ENCODE results near the gene TSFM.
"Not testable (repeated sequence)": the region's sequence is repeated elsewhere in the genome, so short reads cannot be mapped to it uniquely, and the experiment has no call there.

The TSFM gene

DNA sequence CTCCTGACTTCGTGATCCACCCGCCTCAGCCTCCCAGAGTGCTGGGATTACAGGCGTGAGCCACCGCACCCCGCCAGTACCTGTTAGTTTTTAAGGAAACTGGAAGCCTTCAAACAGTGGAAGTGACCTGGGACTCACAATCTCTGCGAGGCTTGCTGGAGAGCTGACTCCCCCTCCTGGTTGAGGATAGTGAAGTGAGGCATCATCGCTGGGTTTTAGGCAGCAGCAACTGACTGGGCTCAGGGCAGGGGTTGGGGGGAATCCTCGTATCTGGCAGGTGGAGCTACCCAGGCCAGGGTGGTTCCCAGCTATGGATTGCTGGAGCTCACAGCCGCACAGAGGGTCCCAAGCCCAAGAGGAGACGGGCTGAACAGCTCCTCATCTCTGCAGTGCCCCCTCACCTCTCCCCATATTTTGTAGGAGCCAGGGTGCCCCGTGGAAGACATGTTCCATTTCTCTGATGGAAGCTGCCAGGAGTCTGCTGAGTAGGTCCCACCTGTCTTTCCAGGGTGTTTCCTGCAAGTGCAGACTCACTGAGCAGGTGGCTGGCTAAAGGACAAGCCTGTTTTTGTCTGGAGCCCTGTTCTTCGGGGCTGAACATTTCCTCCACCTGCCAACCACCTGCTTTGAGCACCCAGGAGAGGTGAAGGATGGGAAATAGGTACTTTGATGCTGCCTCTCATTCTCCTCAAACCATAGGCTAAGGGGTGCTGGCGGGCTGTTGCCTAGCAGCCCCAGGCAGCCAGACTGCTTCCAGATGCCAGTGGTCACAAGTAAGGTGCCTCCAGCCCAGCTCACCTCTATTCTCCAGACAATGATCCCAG, 32.8 kb downstream of the TSFM start:
- DNase-seq (ENCODE audit: low spot score): no peak

DNA sequence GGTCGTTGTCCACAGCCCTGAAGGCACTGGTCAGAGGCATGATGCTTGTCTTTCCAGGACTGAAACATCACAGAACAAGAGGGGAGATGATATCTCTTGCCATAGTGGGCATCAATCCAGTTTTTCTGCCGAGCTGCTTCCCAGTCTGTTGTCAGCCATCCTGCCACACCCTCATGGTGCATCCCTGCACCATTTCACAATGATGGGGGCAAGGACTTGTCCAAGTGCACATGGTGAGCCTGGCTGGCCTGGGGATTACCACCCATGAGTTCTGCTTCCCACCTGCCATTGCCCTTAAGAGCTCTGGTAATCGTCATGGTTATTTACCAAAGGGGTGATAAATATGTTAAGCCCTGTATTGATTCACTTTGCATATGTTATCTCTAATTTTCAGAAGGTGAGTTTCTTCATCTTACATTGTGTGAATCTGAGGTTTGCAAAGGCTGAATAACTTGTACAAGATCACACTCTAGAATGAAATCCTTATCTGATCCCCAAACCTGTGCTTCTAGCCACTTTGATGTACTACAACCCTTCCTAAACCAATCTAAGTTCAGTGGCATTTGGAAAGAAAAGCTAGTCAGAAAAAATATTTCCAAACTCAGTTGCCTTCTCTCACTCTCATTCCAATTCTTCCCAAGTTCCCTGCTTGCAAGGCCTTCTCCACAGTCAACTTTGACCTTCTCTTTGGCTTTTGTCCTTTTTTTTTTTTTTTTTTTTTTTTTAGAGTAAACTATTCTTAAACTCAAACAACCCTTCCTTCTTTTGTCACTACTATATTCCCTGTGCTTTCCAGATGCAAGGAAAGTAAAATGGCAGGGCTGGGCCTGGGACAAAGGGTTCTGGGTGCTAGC, 33.6 kb downstream of the TSFM start:
- no peak for DNase-seq (ENCODE audit: low spot score)

DNA sequence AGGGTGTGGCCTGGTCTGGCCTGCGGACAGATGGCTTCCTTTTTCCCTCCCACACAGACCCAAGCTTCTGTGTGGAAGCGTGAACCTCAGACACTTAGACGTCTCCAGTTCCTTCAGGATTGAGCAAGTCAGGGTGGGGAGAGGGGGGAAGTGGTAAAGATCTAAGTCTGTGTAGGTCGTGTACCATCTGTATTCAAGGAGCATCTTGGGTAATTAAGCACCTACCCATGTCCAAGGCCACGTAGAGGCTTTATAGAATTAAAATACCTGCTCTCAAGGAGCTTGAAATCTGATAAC, 34.2 kb downstream of the TSFM start:
- DNase-seq (ENCODE audit: low spot score): no peak

DNA sequence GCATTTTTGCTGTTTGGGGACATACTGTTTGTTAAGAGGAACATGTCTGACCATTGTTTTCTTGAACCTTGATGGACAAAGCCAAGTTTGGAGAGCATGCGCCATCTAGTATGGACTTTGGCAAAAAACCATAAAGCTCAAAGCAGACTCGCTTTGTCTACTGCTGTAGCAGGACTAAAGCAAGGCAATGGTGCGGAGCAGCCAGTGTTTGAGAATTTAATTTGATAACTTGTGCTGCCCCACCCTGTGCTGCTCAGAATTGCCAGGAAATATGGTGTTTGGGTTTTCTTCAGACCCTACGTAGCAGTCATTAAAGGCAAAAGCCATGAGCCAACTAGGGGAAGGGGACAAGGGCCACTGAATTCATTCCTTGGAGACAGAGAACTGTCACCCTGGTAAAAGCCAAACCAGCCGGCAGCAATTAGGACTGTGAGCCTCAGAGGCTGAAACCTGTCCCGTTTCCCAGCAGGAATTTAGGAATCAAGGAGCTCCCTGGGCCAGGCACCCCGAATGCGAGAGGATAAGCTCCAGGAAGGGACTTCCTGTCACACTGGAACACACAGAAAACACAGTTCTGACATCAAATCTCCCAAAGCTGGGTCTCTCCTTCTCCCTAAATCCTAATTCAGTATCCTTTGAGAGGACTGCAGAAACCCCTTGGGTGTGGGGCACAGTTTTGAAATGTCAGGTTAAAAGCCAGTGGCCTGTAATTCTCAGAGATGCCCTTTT, 34.8 kb downstream of the TSFM start:
- DNase-seq (ENCODE audit: low spot score): no peak

DNA sequence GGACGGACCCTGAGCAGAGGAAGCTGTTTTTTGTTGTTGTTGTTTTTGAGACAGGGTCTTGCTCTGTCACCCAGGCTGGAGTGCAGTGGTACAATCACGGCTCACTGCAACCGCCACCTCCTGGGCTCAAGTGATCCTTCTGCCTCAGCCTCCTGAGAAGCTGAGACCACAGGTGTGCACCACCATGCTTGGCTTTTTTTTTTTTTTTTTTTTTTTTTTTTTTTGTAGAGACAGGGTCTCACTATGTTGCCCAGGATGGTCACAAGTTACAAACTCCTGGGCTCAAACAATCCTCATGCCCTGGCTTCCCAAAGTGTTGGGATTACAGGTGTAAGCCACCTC, 35.4 kb downstream of the TSFM start:
- not testable (repeated sequence) for DNase-seq (ENCODE audit: low spot score)

DNA sequence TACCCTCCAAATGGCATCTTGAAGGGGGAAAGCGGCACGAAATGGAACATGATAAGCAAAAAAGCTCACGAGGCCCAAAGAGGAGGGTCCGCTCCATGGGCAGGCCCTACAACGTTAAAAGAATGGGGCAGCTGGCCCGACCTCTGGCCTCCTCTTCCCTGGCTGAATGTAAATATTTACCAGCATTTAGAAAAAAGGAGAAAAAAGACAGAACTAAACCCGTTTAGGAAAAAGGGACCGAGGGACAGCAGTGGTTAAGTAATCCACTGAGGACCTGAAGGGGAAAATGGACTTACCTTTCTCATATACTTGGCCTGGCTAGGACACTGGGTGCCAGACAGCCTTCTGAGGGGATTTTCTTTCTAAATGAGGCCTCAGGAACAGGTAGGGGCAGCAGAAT, 37.5 kb downstream of the TSFM start:
- not testable (repeated sequence) for DNase-seq (ENCODE audit: low spot score)

DNA sequence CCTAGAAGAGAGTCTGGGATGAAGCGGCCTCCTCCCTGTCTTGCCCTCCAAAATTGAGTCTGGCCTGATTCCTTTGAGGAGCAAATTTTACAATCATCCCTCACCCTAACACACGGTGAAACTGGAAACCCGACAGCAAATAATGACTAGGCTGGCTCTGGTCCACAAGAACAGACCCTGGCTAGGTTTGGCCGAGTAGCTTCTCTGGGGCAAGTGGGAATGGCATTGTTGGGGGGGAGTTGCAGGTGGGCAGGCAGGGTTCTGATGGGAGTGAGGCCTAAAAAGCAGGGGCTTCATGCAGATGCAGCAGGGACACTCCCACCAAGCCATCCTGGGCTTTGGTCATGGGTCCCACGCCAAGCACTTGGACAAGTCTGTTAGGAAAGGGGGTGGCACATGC, 38.4 kb downstream of the TSFM start:
- DNase-seq (ENCODE audit: low spot score): not testable (repeated sequence)

DNA sequence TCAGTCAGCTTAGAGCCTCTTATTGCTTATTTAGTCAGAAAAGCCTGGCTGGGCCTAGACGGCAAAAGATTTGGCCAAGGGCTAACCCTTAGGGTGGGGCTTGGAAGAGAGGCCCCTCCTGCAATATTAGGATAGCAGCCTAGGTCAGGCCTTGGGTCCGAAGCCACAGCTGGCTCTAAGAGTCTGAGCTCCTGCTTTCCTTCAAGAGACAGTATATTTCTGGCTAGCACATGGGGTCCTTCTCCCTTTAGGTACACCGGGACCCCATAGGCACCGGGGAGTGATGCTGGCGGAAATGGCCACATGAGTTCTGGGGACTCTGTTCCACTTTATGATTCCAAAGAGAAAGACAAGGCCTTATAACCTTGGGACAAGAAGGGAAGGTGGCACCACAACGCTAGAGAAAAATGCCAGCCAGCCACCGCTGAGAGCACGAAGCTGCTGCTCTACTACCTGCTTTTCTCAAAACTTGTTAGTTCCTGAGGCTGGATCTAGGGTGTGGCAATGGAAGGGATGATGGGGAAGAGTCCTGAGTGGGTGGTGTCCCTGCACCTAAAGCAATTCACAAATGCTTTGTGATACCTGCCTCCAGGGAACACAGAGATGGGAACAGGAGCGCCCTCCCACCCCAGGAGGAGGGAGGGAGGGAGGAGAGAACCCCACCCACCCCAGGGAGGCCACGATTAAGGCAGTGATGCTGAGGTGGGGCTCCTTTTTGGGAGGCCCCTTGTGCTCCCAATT, 39.1 kb downstream of the TSFM start:
- DNase-seq (ENCODE audit: low spot score): no peak

DNA sequence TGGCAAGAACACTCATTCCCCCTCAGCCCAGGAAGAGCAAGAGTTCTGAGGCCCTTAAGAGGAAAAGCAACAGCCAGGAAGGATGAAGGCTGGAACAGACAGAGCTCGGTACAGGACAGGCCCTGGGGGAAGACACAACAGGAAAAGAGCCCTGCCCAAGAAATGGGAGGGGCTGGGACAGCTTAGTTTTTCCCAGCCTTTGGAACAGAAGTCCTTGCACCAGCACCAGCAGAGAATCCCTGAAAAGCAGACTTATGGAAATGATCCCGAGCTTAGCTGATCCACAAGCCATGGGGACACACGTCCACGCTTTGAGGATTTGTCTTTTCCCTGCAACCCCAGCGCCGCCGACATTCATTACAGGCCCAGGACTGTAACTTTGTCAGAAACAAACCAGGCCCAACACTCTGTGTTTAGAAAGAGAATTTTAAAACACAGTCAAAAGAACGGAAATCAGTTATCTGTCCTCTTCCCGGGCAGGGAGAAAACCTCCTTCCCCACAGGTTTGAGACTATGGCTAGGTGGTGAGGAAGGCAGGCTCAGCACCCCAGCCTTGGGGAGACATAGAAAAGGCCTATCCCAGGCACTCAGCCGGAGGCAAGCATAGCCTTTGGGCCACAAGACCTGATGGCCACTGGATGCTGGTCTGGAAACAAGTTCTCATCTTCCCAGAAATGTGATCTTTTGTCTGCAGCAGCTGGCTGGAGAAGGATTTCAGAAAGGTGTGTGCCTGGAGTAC, 40.0 kb downstream of the TSFM start:
- DNase-seq (ENCODE audit: low spot score): no peak

DNA sequence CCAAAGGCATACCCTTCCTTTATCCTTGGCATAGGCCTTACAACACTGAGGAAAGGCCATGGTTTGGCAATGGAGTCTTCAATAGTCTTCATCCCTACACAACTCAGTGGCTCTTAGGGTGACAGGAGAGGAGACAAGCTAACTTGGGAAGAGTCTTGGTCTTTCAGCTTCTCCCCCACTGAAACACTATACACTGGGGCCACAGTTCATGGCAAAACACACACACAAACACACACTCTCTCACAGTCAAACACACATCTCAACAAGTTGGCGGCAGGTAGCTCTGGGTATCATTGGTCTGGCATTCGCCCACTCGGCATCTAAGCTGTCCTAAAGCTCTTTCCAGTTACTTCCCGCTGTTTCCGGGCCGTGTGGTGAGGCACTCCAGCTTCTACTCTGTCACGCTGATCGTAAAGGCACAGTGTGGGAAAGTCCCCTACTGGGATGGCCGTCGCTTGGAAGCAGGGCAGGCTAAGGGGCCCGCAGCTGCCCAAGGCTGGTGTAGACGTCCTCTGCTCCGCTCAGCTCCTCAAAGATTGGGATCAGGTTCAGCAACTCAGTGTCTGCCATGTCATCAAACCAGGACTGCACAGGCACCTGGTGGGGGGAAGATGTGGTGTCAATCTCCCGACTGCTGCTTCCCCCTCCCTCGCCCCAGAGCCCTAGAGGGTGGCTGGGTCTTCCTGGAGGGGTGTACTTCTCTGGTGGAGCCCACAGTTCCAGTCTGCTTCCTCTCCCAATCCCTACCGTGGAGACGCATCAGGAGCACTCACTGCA, 40.7 kb downstream of the TSFM start:
- no peak for DNase-seq (ENCODE audit: low spot score)

DNA sequence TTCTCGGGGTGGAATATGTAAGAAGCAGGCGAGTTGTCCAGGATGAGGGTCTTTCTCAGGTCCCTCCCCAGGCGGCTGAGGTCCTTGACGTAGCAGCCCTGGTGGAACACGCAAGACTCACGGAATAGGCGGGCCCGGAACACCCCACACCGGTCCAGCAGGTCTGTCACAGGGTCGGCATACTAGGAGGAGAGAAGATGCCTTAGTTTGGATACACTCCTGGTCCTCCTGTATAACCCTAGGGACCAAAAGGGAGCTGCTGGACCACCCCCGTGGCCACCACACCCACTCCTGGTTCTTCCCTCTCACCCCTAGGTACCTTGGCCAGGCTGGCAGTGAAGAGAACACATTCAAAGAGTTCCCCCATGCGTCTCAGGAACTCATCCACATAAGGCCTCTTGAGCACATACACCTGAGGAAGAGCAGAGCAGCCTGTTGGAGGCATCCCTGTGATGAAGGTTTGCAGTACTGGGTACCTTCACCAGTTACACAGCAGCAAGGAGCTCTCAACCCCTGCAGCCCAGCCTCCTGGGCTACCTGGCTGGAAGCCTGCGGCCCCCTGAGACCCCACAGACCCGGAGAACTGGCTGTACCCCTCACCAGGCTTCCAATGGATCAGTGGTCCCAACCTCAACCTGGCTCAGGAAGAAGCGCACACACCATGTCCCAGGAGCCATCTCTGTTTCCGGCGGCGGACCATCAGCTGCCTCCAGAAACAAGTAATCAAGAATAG, 41.5 kb downstream of the TSFM start:
- DNase-seq (ENCODE audit: low spot score): no peak

DNA sequence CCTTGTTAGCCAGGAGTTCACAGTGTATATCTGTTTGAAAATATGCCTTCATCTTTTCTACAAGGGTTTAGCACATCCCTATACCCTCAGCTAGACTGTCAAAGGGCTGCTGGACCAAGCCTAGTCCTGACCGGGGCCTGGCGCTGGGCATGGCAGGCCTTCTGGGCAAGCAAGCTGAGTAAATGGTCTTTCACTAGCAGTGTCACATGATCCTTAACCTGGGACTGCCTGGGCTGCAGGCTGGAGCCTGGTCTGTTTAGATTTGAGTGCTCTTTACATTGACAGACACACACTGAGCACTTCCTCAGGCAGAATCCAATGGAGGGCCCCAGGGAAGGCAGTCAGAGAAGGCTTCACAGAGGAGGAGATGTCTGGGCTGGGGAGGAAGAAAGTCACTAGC, 42.9 kb downstream of the TSFM start:
- DNase-seq (ENCODE audit: low spot score): no peak

DNA sequence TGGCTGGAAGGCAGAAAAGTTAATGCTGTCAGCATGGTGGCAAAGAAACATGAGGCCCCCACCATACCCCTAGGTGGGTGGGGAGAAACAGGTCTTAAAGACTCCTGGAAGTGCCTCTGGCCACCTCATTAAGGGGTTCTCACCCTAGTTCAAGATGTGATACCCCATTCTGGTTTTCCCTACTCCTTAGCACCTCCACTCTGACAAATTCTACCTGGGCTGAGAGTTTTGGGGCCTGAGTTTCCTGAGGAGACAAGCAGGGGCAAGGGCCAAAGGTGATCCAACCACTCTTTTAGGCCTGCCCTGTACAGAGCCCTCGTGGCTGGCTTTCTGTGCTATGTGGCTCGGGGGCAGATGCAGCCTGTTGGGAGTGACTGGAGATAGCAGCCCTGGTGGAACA, 43.8 kb downstream of the TSFM start:
- no peak for DNase-seq (ENCODE audit: low spot score)

DNA sequence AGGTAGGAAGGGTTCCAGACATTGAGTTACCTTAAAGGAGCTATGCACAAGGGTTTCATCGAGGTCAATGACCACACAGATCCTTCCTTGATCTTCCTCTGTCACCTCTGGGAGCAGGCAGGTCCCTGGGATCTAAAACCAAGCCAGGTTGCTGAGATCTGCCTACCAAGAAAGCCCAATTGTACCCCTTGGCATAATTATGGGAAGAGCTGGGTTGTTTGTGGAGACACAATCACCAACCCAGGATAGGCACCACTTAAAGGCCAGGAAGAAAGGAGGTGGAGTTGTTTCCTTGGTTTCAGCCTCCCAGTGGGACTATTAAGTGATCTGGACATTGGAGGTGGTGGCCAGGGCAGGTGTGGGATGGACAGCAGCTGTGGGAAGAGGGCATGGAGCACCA, 44.4 kb downstream of the TSFM start:
- DNase-seq (ENCODE audit: low spot score): no peak

DNA sequence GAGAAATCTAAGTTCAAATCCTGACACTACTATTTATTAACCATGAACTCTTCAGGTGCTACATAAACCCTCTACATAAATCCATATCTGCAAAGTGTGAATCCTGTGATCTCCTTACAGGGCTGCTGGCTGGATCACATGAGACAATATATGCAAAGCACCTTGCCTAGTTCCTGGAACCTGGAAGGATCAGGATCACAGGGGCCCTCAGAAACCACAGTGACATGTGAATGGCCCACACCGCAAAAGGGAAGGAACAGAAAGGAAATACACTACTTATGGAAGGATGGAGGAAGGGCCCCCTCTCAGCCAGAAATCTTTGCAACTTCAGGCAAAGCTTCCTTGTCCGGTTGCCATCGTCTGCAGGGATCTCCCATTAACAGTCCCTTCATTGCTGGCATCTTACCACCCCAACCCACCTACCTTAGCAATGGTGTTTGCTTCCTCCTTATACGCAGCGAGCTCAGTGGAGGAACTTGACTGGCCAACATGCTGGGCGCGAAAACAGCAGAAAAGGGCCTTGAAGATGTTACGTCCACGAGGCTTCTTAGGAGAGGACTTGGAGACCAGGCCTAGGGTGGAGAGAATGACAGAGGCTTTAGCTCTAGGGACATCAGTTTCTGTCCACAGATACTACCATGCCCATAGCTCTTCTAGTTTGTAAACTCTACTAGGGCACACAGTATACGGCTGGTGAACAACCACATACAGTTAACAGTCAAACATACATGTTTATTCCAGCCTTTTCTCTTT, 46.6 kb downstream of the TSFM start:
- no peak for DNase-seq (ENCODE audit: low spot score)

DNA sequence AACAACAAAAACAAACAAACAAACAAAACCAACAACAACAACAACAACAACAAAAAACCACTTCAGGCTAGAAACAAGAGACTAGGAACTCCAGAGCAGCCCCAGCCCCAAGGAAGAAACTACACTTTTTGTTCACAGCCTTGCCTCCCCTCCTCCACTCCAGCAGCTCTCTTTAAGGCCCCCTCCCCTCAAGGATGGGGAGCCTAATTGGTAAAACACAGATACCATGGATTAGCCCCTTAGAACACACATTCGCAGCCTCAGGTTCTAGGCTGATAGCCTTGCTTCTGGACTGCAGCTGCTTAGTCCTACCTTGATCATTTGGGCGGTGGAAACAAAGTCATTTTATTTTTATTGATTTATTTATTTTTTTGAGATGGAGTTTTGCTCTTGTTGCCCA, 47.8 kb downstream of the TSFM start:
- DNase-seq (ENCODE audit: low spot score): no peak

DNA sequence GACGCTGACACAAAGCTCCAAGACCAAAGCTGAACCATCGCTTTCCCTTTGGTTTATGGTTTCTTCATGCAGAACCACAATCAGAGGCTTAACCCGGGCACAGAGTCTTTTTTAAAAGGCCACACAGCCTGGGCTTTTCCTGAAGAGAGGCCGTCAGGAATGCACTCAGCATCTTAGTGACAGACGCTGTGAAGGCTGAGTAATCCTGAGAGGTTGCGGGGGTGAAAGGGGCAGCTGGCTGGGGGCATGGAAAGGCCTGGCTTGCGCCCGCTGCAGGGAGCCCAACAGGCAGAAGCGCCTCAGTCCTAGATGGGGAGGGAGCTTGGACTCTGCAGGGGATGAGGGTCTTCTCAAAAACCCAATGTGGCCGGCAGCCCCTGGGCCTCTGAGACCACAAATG, 50.4 kb downstream of the TSFM start:
- no peak for DNase-seq (ENCODE audit: low spot score)

DNA sequence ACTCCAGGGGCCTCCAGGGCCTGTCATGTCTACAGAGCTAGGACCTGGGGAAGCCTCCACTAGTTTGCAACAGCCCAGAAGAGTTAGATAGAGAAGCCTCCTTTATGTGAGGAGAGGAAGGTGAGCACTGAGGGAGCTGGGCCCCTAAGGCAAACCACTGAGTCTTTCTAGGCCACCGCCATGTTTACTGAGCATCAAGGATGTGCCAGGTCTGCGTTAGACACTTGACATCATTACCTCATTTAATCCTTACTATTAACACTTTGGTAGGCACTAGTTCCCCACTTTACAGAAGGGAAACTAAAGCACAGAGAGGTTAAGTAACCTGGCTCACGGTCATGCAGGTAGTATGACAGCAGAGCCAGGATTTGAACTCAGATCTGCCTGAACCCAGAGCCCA, 51.1 kb downstream of the TSFM start:
- DNase-seq (ENCODE audit: low spot score): no peak
